ENCODE measurements around the gene DNAJA2.

Gene DNAJA2

DNA sequence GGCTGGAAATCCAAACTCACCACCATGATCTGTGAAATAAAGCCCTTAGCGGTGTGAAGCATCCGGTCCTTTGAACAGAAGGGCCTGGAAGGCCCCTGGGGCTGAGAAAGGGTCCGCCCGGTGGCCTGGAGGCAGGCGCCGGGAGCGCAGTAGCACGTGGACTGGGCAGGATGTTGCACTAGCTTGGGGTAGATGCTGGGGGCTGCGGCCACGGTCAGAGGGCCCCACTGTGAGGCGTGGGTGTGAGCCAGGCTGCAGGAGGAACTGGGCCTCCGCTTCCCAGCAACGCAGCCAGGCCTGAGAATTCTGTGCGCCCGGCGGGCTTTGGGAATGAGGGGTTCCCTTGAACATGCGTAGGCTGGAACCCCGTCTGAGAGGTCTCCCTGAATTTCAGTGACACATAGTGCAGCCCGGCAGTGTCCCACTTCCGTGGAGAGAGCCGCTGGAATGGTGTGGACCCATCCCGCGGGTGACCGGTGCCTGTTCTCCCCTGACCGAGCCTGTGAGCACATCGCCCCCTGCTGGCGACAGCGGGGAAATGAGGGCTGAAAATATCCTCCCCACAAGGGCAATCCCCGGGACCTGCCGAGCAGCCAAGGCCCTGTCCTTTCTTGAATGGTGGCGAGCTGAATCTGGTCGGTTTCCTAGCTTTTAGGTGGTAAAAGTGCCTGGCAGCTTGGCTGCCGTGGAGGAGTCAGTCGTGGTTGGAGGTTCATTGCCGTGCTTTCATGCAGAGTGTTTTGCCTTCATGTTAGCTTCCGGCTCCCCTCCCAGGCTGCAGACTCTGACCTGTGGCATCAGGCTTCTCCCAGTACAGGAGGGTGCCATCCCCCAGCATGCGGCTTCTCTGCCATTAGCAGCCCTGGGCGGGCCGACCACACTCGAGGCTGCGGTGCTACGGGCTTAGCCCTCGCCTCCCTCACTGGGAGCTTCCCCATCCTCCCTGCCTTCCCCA, 43.8 kb downstream of the DNAJA2 start:
- TF ChIP-seq ZNF677 (tag by site-specific recombination; IDR thresholded peaks at IDR 0.05) (no peak), ZNF366 (tag by site-specific recombination; conservative IDR thresholded peaks at IDR 0.05) (no peak), ZNF624 (tag by site-specific recombination; IDR thresholded peaks at IDR 0.05) (no peak), OSR2 (tag by site-specific recombination; IDR thresholded peaks at IDR 0.05) (no peak), KLF9 (tag by site-specific recombination; IDR thresholded peaks at IDR 0.05; ENCODE audit: low read depth) (no peak), YY2 (tag by site-specific recombination; IDR thresholded peaks at IDR 0.05) (no peak), ZNF654 (tag by site-specific recombination; IDR thresholded peaks at IDR 0.05; ENCODE audit: low read depth) (peak; percentile 57), ZFP69B (tag by site-specific recombination; IDR thresholded peaks at IDR 0.05) (no peak), ZNF37A (tag by site-specific recombination; IDR thresholded peaks at IDR 0.05) (no peak), HOXD13 (CRISPR knock-in tag; IDR thresholded peaks at IDR 0.05; ENCODE audit: borderline replicate concordance) (0 out of 2 replicates have a peak, but pooled peaks have one; percentile 12)
- TF ChIP-seq, protein P1, sequence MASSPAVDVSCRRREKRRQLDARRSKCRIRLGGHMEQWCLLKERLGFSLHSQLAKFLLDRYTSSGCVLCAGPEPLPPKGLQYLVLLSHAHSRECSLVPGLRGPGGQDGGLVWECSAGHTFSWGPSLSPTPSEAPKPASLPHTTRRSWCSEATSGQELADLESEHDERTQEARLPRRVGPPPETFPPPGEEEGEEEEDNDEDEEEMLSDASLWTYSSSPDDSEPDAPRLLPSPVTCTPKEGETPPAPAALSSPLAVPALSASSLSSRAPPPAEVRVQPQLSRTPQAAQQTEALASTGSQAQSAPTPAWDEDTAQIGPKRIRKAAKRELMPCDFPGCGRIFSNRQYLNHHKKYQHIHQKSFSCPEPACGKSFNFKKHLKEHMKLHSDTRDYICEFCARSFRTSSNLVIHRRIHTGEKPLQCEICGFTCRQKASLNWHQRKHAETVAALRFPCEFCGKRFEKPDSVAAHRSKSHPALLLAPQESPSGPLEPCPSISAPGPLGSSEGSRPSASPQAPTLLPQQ (tag by site-specific recombination; IDR thresholded peaks at IDR 0.05), result peak; percentile 40; the same call in 1 of the 2 replicates
- TF ChIP-seq, protein P2, sequence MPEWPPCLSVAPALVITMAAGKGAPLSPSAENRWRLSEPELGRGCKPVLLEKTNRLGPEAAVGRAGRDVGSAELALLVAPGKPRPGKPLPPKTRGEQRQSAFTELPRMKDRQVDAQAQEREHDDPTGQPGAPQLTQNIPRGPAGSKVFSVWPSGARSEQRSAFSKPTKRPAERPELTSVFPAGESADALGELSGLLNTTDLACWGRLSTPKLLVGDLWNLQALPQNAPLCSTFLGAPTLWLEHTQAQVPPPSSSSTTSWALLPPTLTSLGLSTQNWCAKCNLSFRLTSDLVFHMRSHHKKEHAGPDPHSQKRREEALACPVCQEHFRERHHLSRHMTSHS (tag by site-specific recombination; IDR thresholded peaks at IDR 0.05), result no peak
- TF ChIP-seq, protein P3, sequence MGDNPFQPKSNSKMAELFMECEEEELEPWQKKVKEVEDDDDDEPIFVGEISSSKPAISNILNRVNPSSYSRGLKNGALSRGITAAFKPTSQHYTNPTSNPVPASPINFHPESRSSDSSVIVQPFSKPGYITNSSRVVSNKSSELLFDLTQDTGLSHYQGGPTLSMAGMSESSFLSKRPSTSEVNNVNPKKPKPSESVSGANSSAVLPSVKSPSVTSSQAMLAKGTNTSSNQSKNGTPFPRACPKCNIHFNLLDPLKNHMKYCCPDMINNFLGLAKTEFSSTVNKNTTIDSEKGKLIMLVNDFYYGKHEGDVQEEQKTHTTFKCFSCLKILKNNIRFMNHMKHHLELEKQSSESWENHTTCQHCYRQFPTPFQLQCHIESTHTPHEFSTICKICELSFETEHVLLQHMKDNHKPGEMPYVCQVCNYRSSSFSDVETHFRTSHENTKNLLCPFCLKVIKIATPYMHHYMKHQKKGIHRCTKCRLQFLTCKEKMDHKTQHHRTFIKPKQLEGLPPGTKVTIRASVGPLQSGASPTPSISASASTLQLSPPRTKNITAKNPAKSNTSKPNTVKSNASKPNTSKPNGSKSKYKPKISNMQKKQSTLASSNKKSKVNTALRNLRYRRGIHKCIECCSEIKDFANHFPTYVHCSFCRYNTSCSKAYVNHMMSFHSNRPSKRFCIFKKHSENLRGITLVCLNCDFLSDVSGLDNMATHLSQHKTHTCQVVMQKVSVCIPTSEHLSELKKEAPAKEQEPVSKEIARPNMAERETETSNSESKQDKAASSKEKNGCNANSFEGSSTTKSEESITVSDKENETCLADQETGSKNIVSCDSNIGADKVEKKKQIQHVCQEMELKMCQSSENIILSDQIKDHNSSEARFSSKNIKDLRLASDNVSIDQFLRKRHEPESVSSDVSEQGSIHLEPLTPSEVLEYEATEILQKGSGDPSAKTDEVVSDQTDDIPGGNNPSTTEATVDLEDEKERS (tag by site-specific recombination; IDR thresholded peaks at IDR 0.05), result no peak
- TF ChIP-seq, protein P4, sequence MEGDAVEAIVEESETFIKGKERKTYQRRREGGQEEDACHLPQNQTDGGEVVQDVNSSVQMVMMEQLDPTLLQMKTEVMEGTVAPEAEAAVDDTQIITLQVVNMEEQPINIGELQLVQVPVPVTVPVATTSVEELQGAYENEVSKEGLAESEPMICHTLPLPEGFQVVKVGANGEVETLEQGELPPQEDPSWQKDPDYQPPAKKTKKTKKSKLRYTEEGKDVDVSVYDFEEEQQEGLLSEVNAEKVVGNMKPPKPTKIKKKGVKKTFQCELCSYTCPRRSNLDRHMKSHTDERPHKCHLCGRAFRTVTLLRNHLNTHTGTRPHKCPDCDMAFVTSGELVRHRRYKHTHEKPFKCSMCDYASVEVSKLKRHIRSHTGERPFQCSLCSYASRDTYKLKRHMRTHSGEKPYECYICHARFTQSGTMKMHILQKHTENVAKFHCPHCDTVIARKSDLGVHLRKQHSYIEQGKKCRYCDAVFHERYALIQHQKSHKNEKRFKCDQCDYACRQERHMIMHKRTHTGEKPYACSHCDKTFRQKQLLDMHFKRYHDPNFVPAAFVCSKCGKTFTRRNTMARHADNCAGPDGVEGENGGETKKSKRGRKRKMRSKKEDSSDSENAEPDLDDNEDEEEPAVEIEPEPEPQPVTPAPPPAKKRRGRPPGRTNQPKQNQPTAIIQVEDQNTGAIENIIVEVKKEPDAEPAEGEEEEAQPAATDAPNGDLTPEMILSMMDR (tag by site-specific recombination; IDR thresholded peaks at IDR 0.05), result peak; percentile 68
- TF ChIP-seq, protein P5, sequence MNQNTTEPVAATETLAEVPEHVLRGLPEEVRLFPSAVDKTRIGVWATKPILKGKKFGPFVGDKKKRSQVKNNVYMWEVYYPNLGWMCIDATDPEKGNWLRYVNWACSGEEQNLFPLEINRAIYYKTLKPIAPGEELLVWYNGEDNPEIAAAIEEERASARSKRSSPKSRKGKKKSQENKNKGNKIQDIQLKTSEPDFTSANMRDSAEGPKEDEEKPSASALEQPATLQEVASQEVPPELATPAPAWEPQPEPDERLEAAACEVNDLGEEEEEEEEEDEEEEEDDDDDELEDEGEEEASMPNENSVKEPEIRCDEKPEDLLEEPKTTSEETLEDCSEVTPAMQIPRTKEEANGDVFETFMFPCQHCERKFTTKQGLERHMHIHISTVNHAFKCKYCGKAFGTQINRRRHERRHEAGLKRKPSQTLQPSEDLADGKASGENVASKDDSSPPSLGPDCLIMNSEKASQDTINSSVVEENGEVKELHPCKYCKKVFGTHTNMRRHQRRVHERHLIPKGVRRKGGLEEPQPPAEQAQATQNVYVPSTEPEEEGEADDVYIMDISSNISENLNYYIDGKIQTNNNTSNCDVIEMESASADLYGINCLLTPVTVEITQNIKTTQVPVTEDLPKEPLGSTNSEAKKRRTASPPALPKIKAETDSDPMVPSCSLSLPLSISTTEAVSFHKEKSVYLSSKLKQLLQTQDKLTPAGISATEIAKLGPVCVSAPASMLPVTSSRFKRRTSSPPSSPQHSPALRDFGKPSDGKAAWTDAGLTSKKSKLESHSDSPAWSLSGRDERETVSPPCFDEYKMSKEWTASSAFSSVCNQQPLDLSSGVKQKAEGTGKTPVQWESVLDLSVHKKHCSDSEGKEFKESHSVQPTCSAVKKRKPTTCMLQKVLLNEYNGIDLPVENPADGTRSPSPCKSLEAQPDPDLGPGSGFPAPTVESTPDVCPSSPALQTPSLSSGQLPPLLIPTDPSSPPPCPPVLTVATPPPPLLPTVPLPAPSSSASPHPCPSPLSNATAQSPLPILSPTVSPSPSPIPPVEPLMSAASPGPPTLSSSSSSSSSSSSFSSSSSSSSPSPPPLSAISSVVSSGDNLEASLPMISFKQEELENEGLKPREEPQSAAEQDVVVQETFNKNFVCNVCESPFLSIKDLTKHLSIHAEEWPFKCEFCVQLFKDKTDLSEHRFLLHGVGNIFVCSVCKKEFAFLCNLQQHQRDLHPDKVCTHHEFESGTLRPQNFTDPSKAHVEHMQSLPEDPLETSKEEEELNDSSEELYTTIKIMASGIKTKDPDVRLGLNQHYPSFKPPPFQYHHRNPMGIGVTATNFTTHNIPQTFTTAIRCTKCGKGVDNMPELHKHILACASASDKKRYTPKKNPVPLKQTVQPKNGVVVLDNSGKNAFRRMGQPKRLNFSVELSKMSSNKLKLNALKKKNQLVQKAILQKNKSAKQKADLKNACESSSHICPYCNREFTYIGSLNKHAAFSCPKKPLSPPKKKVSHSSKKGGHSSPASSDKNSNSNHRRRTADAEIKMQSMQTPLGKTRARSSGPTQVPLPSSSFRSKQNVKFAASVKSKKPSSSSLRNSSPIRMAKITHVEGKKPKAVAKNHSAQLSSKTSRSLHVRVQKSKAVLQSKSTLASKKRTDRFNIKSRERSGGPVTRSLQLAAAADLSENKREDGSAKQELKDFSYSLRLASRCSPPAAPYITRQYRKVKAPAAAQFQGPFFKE (tag by site-specific recombination; IDR thresholded peaks at IDR 0.05; ENCODE audit: borderline replicate concordance), result no peak
- ChIA-PET CTCF (interaction anchor here (0.6 to 3.5 kb wide), 21 partner anchors 9 to 1187 kb away, joined by 3 to 24 read pairs (median 3); no protein-coding TSS in a partner anchor), POLR2A (no interaction called here)
- H3K36me3 ChIP-seq (ENCODE audit: control insufficient read depth in 2 of 2, insufficient read depth in 1 of 2, low read length in 2 of 2), result peaks cover 10 to 42% of the 10 kb centered on the region in 2 experiments; a peak in 2 of 3 replicates
- no peak overlapping the region for H3K4me3 ChIP-seq (ENCODE audit: low read depth, low read length)
- no peaks in the 10 kb centered on the region for H3K4me1 ChIP-seq (ENCODE audit: control insufficient read depth, insufficient read depth, low read length)
- H3K9me3 ChIP-seq (ENCODE audit: control insufficient read depth, insufficient read depth, low read depth, low read length), result no peaks in the 10 kb centered on the region
- H3K27ac ChIP-seq (ENCODE audit: extremely low read depth, low read depth, low read length), result no peak overlapping the region

Measured in HEK293 (cell line).